Germinal center (tissue), 1 donor: ENCODE data around the gene SERGEF.
A peak's percentile ranks its signal among the peaks of the same experiment; 100 is the strongest.

Source experiments
- DNase-seq: peaks from one replicate; pipeline ENCODE4 v3.0.0; 2012; ENCODE audit warnings: mixed read lengths, low spot score

Gene SERGEF

GRCh38 chr11:17770048-17770652 is 242.7 kb downstream of the SERGEF start:
- no peak for DNase-seq

GRCh38 chr11:17769218-17769617 is 243.6 kb downstream of the SERGEF start:
- DNase-seq = no peak

- DNase-seq = no peak
These were observed 244.3 kb downstream of the SERGEF start for GRCh38 chr11:17768547-17768946.

GRCh38 chr11:17767914-17768313 is 244.9 kb downstream of the SERGEF start:
- DNase-seq = no peak

GRCh38 chr11:17767301-17767885 is 245.5 kb downstream of the SERGEF start:
- peak; percentile 12 for DNase-seq

- no peak for DNase-seq
These were observed 246.3 kb downstream of the SERGEF start for GRCh38 chr11:17766590-17766989.

GRCh38 chr11:17766073-17766359 is 246.8 kb downstream of the SERGEF start:
- DNase-seq = no peak

- DNase-seq = no peak
These were observed 247.3 kb downstream of the SERGEF start for GRCh38 chr11:17765356-17766072.

- no peak for DNase-seq
These were observed 248.2 kb downstream of the SERGEF start for GRCh38 chr11:17764446-17765218.

GRCh38 chr11:17763703-17764102 is 249.1 kb downstream of the SERGEF start:
- no peak for DNase-seq

GRCh38 chr11:17763244-17763643 is 249.6 kb downstream of the SERGEF start:
- DNase-seq = no peak

GRCh38 chr11:17762309-17762974 is 250.4 kb downstream of the SERGEF start:
- DNase-seq = no peak

- peak; percentile 56 for DNase-seq
These were observed 252.5 kb downstream of the SERGEF start for GRCh38 chr11:17760102-17761029.

- no peak for DNase-seq
These were observed 257.0 kb downstream of the SERGEF start for GRCh38 chr11:17755891-17756290.

GRCh38 chr11:17753641-17754040 is 259.2 kb downstream of the SERGEF start:
- DNase-seq = no peak

GRCh38 chr11:17753153-17753552 is 259.7 kb downstream of the SERGEF start:
- no peak for DNase-seq

- no peak for DNase-seq
These were observed 260.7 kb downstream of the SERGEF start for GRCh38 chr11:17752144-17752543.

- no peak for DNase-seq
These were observed 261.3 kb downstream of the SERGEF start for GRCh38 chr11:17751558-17751957.

- no peak for DNase-seq
These were observed 262.1 kb downstream of the SERGEF start for GRCh38 chr11:17750801-17751165.

- DNase-seq = no peak
These were observed 262.6 kb downstream of the SERGEF start for GRCh38 chr11:17750013-17750800.
